ENCODE measurements around the gene SERPINB10.

Gene SERPINB10

GRCh38 chr18:63972002-63972376, 64.2 kb downstream of the SERPINB10 start:
- Histone ChIP-seq H3K4me3 (no peak overlapping the region), H3K4me1 (peaks cover 46% of the 10 kb centered on the region), H3K27ac (no peak overlapping the region), H3K36me3 (no peaks in the 10 kb centered on the region), H3K4me2 (peak overlapping the region; percentile 87), H3K9me3 (no peaks in the 10 kb centered on the region), H3K9ac (no peak overlapping the region), H4K20me1 (no peaks in the 10 kb centered on the region), H3K27me3 (no peaks in the 10 kb centered on the region)
- no peak for TF ChIP-seq Cebpa-rat (IDR thresholded peaks at IDR 0.05)

GRCh38 chr18:63974991-63975390, 67.2 kb downstream of the SERPINB10 start:
- Histone ChIP-seq H3K4me1 (peaks cover 38% of the 10 kb centered on the region), H3K36me3 (0 out of 2 replicates have a peak, but pooled peaks cover under 1% of the 10 kb centered on the region), H4K20me1 (no peaks in the 10 kb centered on the region), H3K27me3 (no peaks in the 10 kb centered on the region), H3K9ac (no peak overlapping the region), H3K9me3 (no peaks in the 10 kb centered on the region), H3K4me2 (peak overlapping the region; percentile 58), H3K27ac (no peak overlapping the region; the same call in 1 of the 2 replicates), H3K4me3 (no peak overlapping the region)
- TF ChIP-seq Cebpa-rat (IDR thresholded peaks at IDR 0.05) = no peak

GRCh38 chr18:63975628-63976027, 67.9 kb downstream of the SERPINB10 start:
- H3K9ac ChIP-seq = 0 out of 2 replicates have a peak overlapping the region, but pooled peaks have one; percentile 28
- H3K9me3 ChIP-seq = no peaks in the 10 kb centered on the region
- no peak for TF ChIP-seq Cebpa-rat (IDR thresholded peaks at IDR 0.05)
- no peaks in the 10 kb centered on the region for H4K20me1 ChIP-seq
- H3K27ac ChIP-seq = peak overlapping the region; percentile 51; the same call in 1 of the 2 replicates
- no peaks in the 10 kb centered on the region for H3K27me3 ChIP-seq
- H3K4me1 ChIP-seq = peaks cover 38% of the 10 kb centered on the region
- no peak overlapping the region for H3K4me3 ChIP-seq
- peak overlapping the region; percentile 58 for H3K4me2 ChIP-seq
- peaks cover 5% of the 10 kb centered on the region for H3K36me3 ChIP-seq

GRCh38 chr18:63977040-63977439, 69.3 kb downstream of the SERPINB10 start:
- Histone ChIP-seq H3K4me1 (peaks cover 32% of the 10 kb centered on the region), H3K27me3 (no peaks in the 10 kb centered on the region), H3K9me3 (no peaks in the 10 kb centered on the region), H3K4me2 (no peak overlapping the region), H3K27ac (no peak overlapping the region), H3K36me3 (peaks cover 19% of the 10 kb centered on the region), H3K9ac (no peak overlapping the region), H3K4me3 (no peak overlapping the region), H4K20me1 (no peaks in the 10 kb centered on the region)
- TF ChIP-seq Cebpa-rat (IDR thresholded peaks at IDR 0.05) = no peak

GRCh38 chr18:63979409-63979920, 71.7 kb downstream of the SERPINB10 start:
- H3K4me3 ChIP-seq = no peak overlapping the region
- no peak for TF ChIP-seq Cebpa-rat (IDR thresholded peaks at IDR 0.05)
- H3K9ac ChIP-seq = no peak overlapping the region
- H3K27ac ChIP-seq = no peak overlapping the region
- H4K20me1 ChIP-seq = no peaks in the 10 kb centered on the region
- no peak overlapping the region for H3K4me2 ChIP-seq
- H3K27me3 ChIP-seq = no peaks in the 10 kb centered on the region
- no peaks in the 10 kb centered on the region for H3K9me3 ChIP-seq
- H3K4me1 ChIP-seq = peaks cover 30% of the 10 kb centered on the region
- peaks cover 40% of the 10 kb centered on the region for H3K36me3 ChIP-seq

GRCh38 chr18:63980027-63980426, 72.3 kb downstream of the SERPINB10 start:
- no peaks in the 10 kb centered on the region for H4K20me1 ChIP-seq
- no peak overlapping the region for H3K9ac ChIP-seq
- no peak for TF ChIP-seq Cebpa-rat (IDR thresholded peaks at IDR 0.05)
- no peaks in the 10 kb centered on the region for H3K9me3 ChIP-seq
- H3K27ac ChIP-seq = no peak overlapping the region
- no peaks in the 10 kb centered on the region for H3K27me3 ChIP-seq
- no peak overlapping the region for H3K4me3 ChIP-seq
- peaks cover 41% of the 10 kb centered on the region for H3K36me3 ChIP-seq
- H3K4me2 ChIP-seq = no peak overlapping the region
- H3K4me1 ChIP-seq = peaks cover 25% of the 10 kb centered on the region

- H3K36me3 ChIP-seq = peaks cover 51% of the 10 kb centered on the region
- no peak for TF ChIP-seq Cebpa-rat (IDR thresholded peaks at IDR 0.05)
- H3K4me2 ChIP-seq = no peak overlapping the region
- H4K20me1 ChIP-seq = no peaks in the 10 kb centered on the region
- H3K9ac ChIP-seq = no peak overlapping the region
- peaks cover 16% of the 10 kb centered on the region; the same call in 1 of the 2 replicates for H3K4me1 ChIP-seq
- H3K27me3 ChIP-seq = no peaks in the 10 kb centered on the region
- no peak overlapping the region for H3K4me3 ChIP-seq
- no peak overlapping the region for H3K27ac ChIP-seq
- H3K9me3 ChIP-seq = no peaks in the 10 kb centered on the region
Observed at GRCh38 chr18:63980896-63981460, 73.2 kb downstream of the SERPINB10 start.

- H3K9me3 ChIP-seq = no peaks in the 10 kb centered on the region
- peaks cover 8% of the 10 kb centered on the region; the same call in 1 of the 2 replicates for H3K4me1 ChIP-seq
- H3K9ac ChIP-seq = no peak overlapping the region
- no peak for TF ChIP-seq Cebpa-rat (IDR thresholded peaks at IDR 0.05)
- no peak overlapping the region for H3K27ac ChIP-seq
- H3K36me3 ChIP-seq = peaks cover 55% of the 10 kb centered on the region
- no peaks in the 10 kb centered on the region for H4K20me1 ChIP-seq
- no peaks in the 10 kb centered on the region for H3K27me3 ChIP-seq
- no peak overlapping the region for H3K4me3 ChIP-seq
- H3K4me2 ChIP-seq = no peak overlapping the region
Observed at GRCh38 chr18:63981719-63982118, 74.0 kb downstream of the SERPINB10 start.

- Histone ChIP-seq H3K4me2 (no peak overlapping the region), H3K9me3 (no peaks in the 10 kb centered on the region), H3K36me3 (peaks cover 62% of the 10 kb centered on the region), H3K27me3 (no peaks in the 10 kb centered on the region), H3K4me3 (no peak overlapping the region), H3K4me1 (peaks cover 8% of the 10 kb centered on the region; the same call in 1 of the 2 replicates), H3K9ac (no peak overlapping the region), H4K20me1 (no peaks in the 10 kb centered on the region), H3K27ac (no peak overlapping the region)
- TF ChIP-seq Cebpa-rat (IDR thresholded peaks at IDR 0.05) = no peak
Observed at GRCh38 chr18:63982361-63982760, 74.6 kb downstream of the SERPINB10 start.

Measured in BLaER1 (cell line).